GM13976 (cell line): ENCODE measurements around the gene APOL1.

ENCODE experiments used
- DNase-seq: peaks from one replicate; pipeline ENCODE4 v3.0.0; 2012; ENCODE audit warnings: low spot score
- in situ Hi-C: fragments of 300-500 bp; cut with MboI; formaldehyde crosslinking; loops from one replicate; pipeline ENCODE4 v1.12.0; 2022; ENCODE audit warnings: low sequenced_read_pairs, mixed read lengths, inconsistent platforms; ENCODE audit not compliant: unreplicated experiment
- TF ChIP-seq, protein P1 (sequence below): IDR thresholded peaks from 2 replicates; pipeline ENCODE4 v1.5.1; 2012; ENCODE audit warnings: borderline replicate concordance, mild to moderate bottlenecking; ENCODE audit not compliant: insufficient read depth; ENCODE audit errors: extremely low read depth, missing control alignments, control extremely low read depth

APOL1 gene

DNA sequence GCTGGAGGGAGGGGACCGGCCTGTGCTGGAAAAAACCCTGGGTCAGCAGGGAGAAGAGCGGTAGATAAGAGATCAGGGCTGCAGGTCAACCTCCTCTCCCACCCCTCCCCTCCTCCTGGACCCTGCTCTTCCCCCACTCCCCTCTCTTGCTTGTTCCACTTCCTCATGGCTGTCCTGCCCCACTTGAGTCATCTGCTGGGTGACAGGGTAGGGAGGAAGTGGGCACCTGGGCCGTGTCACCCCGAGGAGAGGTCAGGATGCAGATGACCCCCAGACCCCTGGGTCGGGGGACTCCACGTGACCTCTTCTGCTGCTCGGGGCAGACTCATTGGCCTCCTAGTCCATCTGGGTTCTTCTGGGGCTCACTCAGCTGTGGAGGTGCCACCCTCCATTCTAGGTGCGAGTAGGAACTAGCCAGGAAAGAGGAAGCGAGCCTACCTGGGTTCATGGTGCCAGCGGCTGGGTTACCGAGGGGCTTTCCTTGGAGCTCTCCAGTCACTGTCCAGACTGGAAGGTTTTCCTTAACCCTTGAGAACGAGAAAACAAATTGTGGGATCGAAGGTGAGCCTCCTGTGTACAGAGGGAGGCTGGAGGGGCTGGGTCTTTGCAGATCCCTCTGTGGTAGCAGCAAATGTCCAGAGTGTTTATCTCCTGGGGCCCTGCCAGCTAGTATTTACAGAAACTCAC lies 20.1 kb upstream of the APOL1 start:
- no peak for DNase-seq
- in situ Hi-C loops, result no loop called here
- TF ChIP-seq, protein P1, sequence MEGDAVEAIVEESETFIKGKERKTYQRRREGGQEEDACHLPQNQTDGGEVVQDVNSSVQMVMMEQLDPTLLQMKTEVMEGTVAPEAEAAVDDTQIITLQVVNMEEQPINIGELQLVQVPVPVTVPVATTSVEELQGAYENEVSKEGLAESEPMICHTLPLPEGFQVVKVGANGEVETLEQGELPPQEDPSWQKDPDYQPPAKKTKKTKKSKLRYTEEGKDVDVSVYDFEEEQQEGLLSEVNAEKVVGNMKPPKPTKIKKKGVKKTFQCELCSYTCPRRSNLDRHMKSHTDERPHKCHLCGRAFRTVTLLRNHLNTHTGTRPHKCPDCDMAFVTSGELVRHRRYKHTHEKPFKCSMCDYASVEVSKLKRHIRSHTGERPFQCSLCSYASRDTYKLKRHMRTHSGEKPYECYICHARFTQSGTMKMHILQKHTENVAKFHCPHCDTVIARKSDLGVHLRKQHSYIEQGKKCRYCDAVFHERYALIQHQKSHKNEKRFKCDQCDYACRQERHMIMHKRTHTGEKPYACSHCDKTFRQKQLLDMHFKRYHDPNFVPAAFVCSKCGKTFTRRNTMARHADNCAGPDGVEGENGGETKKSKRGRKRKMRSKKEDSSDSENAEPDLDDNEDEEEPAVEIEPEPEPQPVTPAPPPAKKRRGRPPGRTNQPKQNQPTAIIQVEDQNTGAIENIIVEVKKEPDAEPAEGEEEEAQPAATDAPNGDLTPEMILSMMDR, result no peak

- DNase-seq, result no peak
- TF ChIP-seq, protein P1, result no peak
- in situ Hi-C loops, result no loop called here
These were observed 19.1 kb upstream of the APOL1 start for GRCh38 chr22:36233796-36234195.

GRCh38 chr22:36234213-36234612 lies 18.7 kb upstream of the APOL1 start:
- TF ChIP-seq, protein P1, result no peak
- DNase-seq, result no peak
- in situ Hi-C loops, result no loop called here

DNA sequence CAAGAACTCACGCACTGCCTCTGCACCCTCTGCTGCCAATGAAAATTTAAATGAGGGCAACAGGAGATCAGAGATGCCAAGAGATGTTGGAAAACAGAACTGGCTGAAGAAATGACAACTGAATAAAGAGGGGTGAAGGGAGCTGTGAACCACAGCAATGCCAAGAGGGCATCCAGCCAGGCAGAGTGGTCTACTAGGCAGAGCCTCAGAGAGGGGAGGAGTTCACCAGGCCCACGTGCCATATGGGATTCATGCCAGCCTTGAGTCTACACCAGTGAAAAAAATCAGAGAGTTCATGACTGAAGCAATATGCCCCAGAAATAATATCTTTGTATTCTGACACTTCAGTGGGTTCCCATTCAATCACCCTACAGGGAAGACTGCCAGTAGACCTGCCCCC lies 18.0 kb upstream of the APOL1 start:
- in situ Hi-C loops, result no loop called here

DNA sequence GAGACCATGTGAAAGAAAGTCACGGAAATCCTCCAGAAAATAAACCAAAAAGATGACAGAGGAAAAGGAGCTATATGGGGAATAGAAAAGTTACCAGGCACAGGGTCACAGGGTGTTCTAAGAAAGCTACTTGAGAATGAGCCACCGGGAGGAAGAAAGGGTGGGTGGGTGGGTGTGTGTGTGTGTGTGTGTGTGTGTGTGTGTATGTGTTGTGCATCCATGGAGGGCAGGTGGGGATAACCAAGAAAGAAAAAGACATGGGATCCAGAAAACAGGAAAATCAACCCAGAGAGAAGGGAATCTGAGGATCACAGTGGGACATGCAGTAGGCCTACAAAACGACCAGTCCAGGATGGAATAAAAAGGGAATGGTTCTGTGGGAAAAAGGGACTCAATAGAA lies 17.3 kb upstream of the APOL1 start:
- in situ Hi-C loops, result no loop called here
- DNase-seq, result no peak
- TF ChIP-seq, protein P1, result no peak

More for the DNA sequence above, 18.0 kb upstream of the APOL1 start:
- TF ChIP-seq, protein P1, result no peak
- DNase-seq, result no peak

- TF ChIP-seq, protein P1, result no peak
- in situ Hi-C loops, result no loop called here
These were observed 16.3 kb upstream of the APOL1 start for GRCh38 chr22:36236388-36237319.

More at GRCh38 chr22:36236388-36237319, 16.3 kb upstream of the APOL1 start:
- no peak for DNase-seq
